ENCODE measurements around the gene ACOT2. TPM values are rescaled to one million over a fixed set of nuclear protein-coding genes. Genes with fewer than 3 reads are reported as not detected.
A peak's percentile ranks its signal among the peaks of the same experiment; 100 is the strongest.

The ACOT2 gene
- total RNA-seq, 1 donor from 2014 or later = 7.6 TPM

GRCh38 chr14:73607241-73607640 is 38.2 kb downstream of the ACOT2 start:
- peaks cover 4% of the 10 kb centered on the region for H3K36me3 Mint-ChIP-seq (ENCODE audit: unreplicated experiment)
- no peak for DNase-seq

GRCh38 chr14:73610687-73611086 is 41.7 kb downstream of the ACOT2 start:
- peaks cover 3% of the 10 kb centered on the region for H3K27me3 Mint-ChIP-seq (ENCODE audit: unreplicated experiment)
- no peak for DNase-seq
- no peaks in the 10 kb centered on the region for H3K4me1 Mint-ChIP-seq (ENCODE audit: low read depth, unreplicated experiment)
- H3K36me3 Mint-ChIP-seq (ENCODE audit: unreplicated experiment) = peaks cover 4% of the 10 kb centered on the region
- no peak overlapping the region for H3K4me3 Mint-ChIP-seq (ENCODE audit: unreplicated experiment)
- no peak for TF ChIP-seq CTCF (IDR thresholded peaks at IDR 0.05; ENCODE audit: partially characterized antibody, unreplicated experiment)
- H3K9me3 Mint-ChIP-seq (ENCODE audit: unreplicated experiment) = peaks cover 6% of the 10 kb centered on the region
- no peak overlapping the region for H3K27ac Mint-ChIP-seq (ENCODE audit: unreplicated experiment)

More at GRCh38 chr14:73607241-73607640, 38.2 kb downstream of the ACOT2 start:
- no peaks in the 10 kb centered on the region for H3K4me1 Mint-ChIP-seq (ENCODE audit: low read depth, unreplicated experiment)
- no peak for TF ChIP-seq CTCF (IDR thresholded peaks at IDR 0.05; ENCODE audit: partially characterized antibody, unreplicated experiment)
- H3K9me3 Mint-ChIP-seq (ENCODE audit: unreplicated experiment) = peaks cover 6% of the 10 kb centered on the region
- no peak overlapping the region for H3K4me3 Mint-ChIP-seq (ENCODE audit: unreplicated experiment)
- peaks cover 2% of the 10 kb centered on the region for H3K27me3 Mint-ChIP-seq (ENCODE audit: unreplicated experiment)
- no peak overlapping the region for H3K27ac Mint-ChIP-seq (ENCODE audit: unreplicated experiment)

GRCh38 chr14:73612339-73613045 is 43.5 kb downstream of the ACOT2 start, which contains the start of gene ACOT6:
TSS of gene ACOT6 (plus strand) at chr14:73612517. CDS start at chr14:73612572, 55 bp downstream.
- TF ChIP-seq CTCF (IDR thresholded peaks at IDR 0.05; ENCODE audit: partially characterized antibody, unreplicated experiment) = no peak
- Mint-ChIP-seq H3K4me3 (ENCODE audit: unreplicated experiment) (peak within 1 kb of the TSS; percentile 89), H3K4me1 (ENCODE audit: low read depth, unreplicated experiment) (no peaks in the 10 kb centered on the region), H3K27me3 (ENCODE audit: unreplicated experiment) (peaks cover 3% of the 10 kb centered on the region), H3K9me3 (ENCODE audit: unreplicated experiment) (peaks cover 7% of the 10 kb centered on the region), H3K27ac (ENCODE audit: unreplicated experiment) (no peak within 1 kb of the TSS), H3K36me3 (ENCODE audit: unreplicated experiment) (no peaks in the 10 kb centered on the region)
- DNase-seq = peak; percentile 70

GRCh38 chr14:73613046-73613383 is 44.0 kb downstream of the ACOT2 start:
- peak; percentile 16 for DNase-seq
- peaks cover 3% of the 10 kb centered on the region for H3K27me3 Mint-ChIP-seq (ENCODE audit: unreplicated experiment)
- no peaks in the 10 kb centered on the region for H3K36me3 Mint-ChIP-seq (ENCODE audit: unreplicated experiment)
- peaks cover 7% of the 10 kb centered on the region for H3K9me3 Mint-ChIP-seq (ENCODE audit: unreplicated experiment)
- H3K27ac Mint-ChIP-seq (ENCODE audit: unreplicated experiment) = no peak overlapping the region
- no peak for TF ChIP-seq CTCF (IDR thresholded peaks at IDR 0.05; ENCODE audit: partially characterized antibody, unreplicated experiment)
- H3K4me1 Mint-ChIP-seq (ENCODE audit: low read depth, unreplicated experiment) = no peaks in the 10 kb centered on the region
- H3K4me3 Mint-ChIP-seq (ENCODE audit: unreplicated experiment) = peak overlapping the region; percentile 89

GRCh38 chr14:73613419-73613963 is 44.5 kb downstream of the ACOT2 start:
- DNase-seq = no peak
- no peak overlapping the region for H3K27ac Mint-ChIP-seq (ENCODE audit: unreplicated experiment)
- peak overlapping the region; percentile 89 for H3K4me3 Mint-ChIP-seq (ENCODE audit: unreplicated experiment)
- H3K9me3 Mint-ChIP-seq (ENCODE audit: unreplicated experiment) = peaks cover 4% of the 10 kb centered on the region
- TF ChIP-seq CTCF (IDR thresholded peaks at IDR 0.05; ENCODE audit: partially characterized antibody, unreplicated experiment) = no peak
- H3K27me3 Mint-ChIP-seq (ENCODE audit: unreplicated experiment) = peaks cover 3% of the 10 kb centered on the region
- H3K4me1 Mint-ChIP-seq (ENCODE audit: low read depth, unreplicated experiment) = no peaks in the 10 kb centered on the region
- no peaks in the 10 kb centered on the region for H3K36me3 Mint-ChIP-seq (ENCODE audit: unreplicated experiment)

All from glutamatergic neuron (in vitro differentiated cells).